IPS DF 6.9 (cell line): Measurements from ENCODE around the gene MFAP1.

ENCODE experiments used
- DNase-seq: peaks from one replicate; pipeline ENCODE4 v3.0.0-alpha.2; 2013; ENCODE audit warnings: low read depth, low spot score
- H3K27ac ChIP-seq: one replicate; pipeline ENCODE4 v1.5.1; 2013; ENCODE audit warnings: low read length, control low read depth
- H3K27me3 ChIP-seq: 2 replicates; pipeline ENCODE4 v1.6.1; 2013; ENCODE audit warnings: mild to moderate bottlenecking, low read length; ENCODE audit not compliant: control insufficient read depth, insufficient read depth
- H3K36me3 ChIP-seq: 2 replicates; pipeline ENCODE4 v1.6.1; 2013; ENCODE audit warnings: low read length; ENCODE audit not compliant: control insufficient read depth, insufficient read depth
- H3K4me1 ChIP-seq: 2 replicates; pipeline ENCODE4 v1.6.1; 2013; ENCODE audit warnings: low read length; ENCODE audit not compliant: control insufficient read depth, insufficient read depth
- H3K4me3 ChIP-seq: 2 replicates; pipeline ENCODE4 v1.5.1; 2013; ENCODE audit warnings: mild to moderate bottlenecking, low read length
- H3K9me3 ChIP-seq: 2 replicates; pipeline ENCODE4 v1.6.1; 2013; ENCODE audit warnings: low read length, inconsistent platforms; ENCODE audit not compliant: control insufficient read depth, insufficient read depth
- WGBS: extraction: QIAGEN DNeasy Blood & Tissue Kit; methylation state at CpG from one replicate; pipeline ENCODE4 v1.1.7; 2013; ENCODE audit warnings: mixed read lengths, missing lambda C conversion rate; ENCODE audit not compliant: insufficient read length, insufficient coverage; 5-methylcytosine and 5-hydroxymethylcytosine counted together

The MFAP1 gene

GRCh38 chr15:43776101-43776717 is 48.3 kb downstream of the MFAP1 start:
- Histone ChIP-seq H3K4me1 (peaks cover 4% of the 10 kb centered on the region), H3K27me3 (no peaks in the 10 kb centered on the region), H3K4me3 (peak overlapping the region; percentile 62; the same call in 1 of the 2 replicates), H3K36me3 (peaks cover 8% of the 10 kb centered on the region; the same call in 1 of the 2 replicates), H3K9me3 (no peaks in the 10 kb centered on the region), H3K27ac (no peak overlapping the region)
- no CpG with 5 or more reads among the region's 35 CpGs for WGBS
- no peak for DNase-seq

GRCh38 chr15:43775411-43775965 is 49.0 kb downstream of the MFAP1 start:
- peaks cover 8% of the 10 kb centered on the region; the same call in 1 of the 2 replicates for H3K36me3 ChIP-seq
- WGBS = no CpG with 5 or more reads among the region's 1 CpG
- H3K4me3 ChIP-seq = no peak overlapping the region; the same call in 1 of the 2 replicates
- peaks cover 4% of the 10 kb centered on the region for H3K4me1 ChIP-seq
- no peaks in the 10 kb centered on the region for H3K27me3 ChIP-seq
- no peaks in the 10 kb centered on the region for H3K9me3 ChIP-seq
- no peak overlapping the region for H3K27ac ChIP-seq
- no peak for DNase-seq

- Histone ChIP-seq H3K36me3 (peaks cover 15% of the 10 kb centered on the region; the same call in 1 of the 2 replicates), H3K4me3 (no peak overlapping the region), H3K9me3 (no peaks in the 10 kb centered on the region), H3K27ac (no peak overlapping the region), H3K27me3 (no peaks in the 10 kb centered on the region), H3K4me1 (peaks cover 4% of the 10 kb centered on the region)
- no CpG with 5 or more reads among the region's 4 CpGs for WGBS
- no peak for DNase-seq
These were observed 50.4 kb downstream of the MFAP1 start for GRCh38 chr15:43774062-43774461.

DNA sequence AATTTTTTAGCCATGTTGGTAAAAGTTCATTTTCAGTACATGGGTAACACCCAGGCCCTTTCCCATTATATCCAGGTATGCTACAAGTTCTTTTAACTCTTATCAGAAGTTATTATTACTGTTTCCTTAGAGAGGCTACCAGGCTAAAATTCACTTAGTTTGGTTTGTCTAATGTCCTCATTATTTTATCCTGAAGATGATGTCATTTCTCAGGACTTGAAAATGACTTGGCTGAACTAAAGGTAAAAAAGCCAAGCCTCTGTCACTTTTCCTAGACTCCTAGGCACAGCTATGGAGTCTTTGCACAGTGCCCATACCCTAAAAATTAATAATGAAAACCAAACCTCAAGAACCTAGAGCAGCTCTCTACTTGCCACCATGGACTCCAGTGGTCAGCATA is 51.9 kb downstream of the MFAP1 start:
- peaks cover 22% of the 10 kb centered on the region; the same call in 1 of the 2 replicates for H3K36me3 ChIP-seq
- no peaks in the 10 kb centered on the region for H3K9me3 ChIP-seq

GRCh38 chr15:43771816-43772215 is 52.7 kb downstream of the MFAP1 start:
- peaks cover 24% of the 10 kb centered on the region; the same call in 1 of the 2 replicates for H3K36me3 ChIP-seq
- H3K4me3 ChIP-seq = no peak overlapping the region
- no peaks in the 10 kb centered on the region for H3K27me3 ChIP-seq
- WGBS = no CpG with 5 or more reads among the region's 2 CpGs
- H3K9me3 ChIP-seq = no peaks in the 10 kb centered on the region
- H3K4me1 ChIP-seq = peaks cover 2% of the 10 kb centered on the region; the same call in 1 of the 2 replicates
- DNase-seq = no peak
- H3K27ac ChIP-seq = no peak overlapping the region

More for the DNA sequence above, 51.9 kb downstream of the MFAP1 start:
- no peak for DNase-seq
- H3K4me3 ChIP-seq = no peak overlapping the region
- no peak overlapping the region for H3K27ac ChIP-seq
- no peaks in the 10 kb centered on the region for H3K27me3 ChIP-seq
- H3K4me1 ChIP-seq = peaks cover 4% of the 10 kb centered on the region

- DNase-seq = no peak
- no CpG with 5 or more reads among the region's 5 CpGs for WGBS
- H3K27me3 ChIP-seq = no peaks in the 10 kb centered on the region
- no peaks in the 10 kb centered on the region for H3K4me1 ChIP-seq
- no peak overlapping the region for H3K27ac ChIP-seq
- no peak overlapping the region for H3K4me3 ChIP-seq
- H3K9me3 ChIP-seq = no peaks in the 10 kb centered on the region
- peaks cover 28% of the 10 kb centered on the region; the same call in 1 of the 2 replicates for H3K36me3 ChIP-seq
These were observed 54.8 kb downstream of the MFAP1 start for GRCh38 chr15:43769584-43770228.

- H3K9me3 ChIP-seq = no peaks in the 10 kb centered on the region
- no CpG with 5 or more reads among the region's 2 CpGs for WGBS
- H3K27me3 ChIP-seq = no peaks in the 10 kb centered on the region
- no peak overlapping the region for H3K4me3 ChIP-seq
- H3K4me1 ChIP-seq = no peaks in the 10 kb centered on the region
- DNase-seq = no peak
- H3K27ac ChIP-seq = no peak overlapping the region
- H3K36me3 ChIP-seq = peaks cover 29% of the 10 kb centered on the region; the same call in 1 of the 2 replicates
These were observed 60.6 kb downstream of the MFAP1 start for GRCh38 chr15:43763819-43764446.

GRCh38 chr15:43762824-43763223 is 61.7 kb downstream of the MFAP1 start:
- DNase-seq = no peak
- H3K4me1 ChIP-seq = no peaks in the 10 kb centered on the region
- no peaks in the 10 kb centered on the region for H3K9me3 ChIP-seq
- H3K36me3 ChIP-seq = peaks cover 26% of the 10 kb centered on the region; the same call in 1 of the 2 replicates
- no peak overlapping the region for H3K27ac ChIP-seq
- no CpG with 5 or more reads among the region's 6 CpGs for WGBS
- no peaks in the 10 kb centered on the region for H3K27me3 ChIP-seq
- no peak overlapping the region for H3K4me3 ChIP-seq
